K562 (cell line): Measurements from ENCODE around the gene PTPRB. TPM values are rescaled to one million over a fixed set of nuclear protein-coding genes. Genes with fewer than 3 reads are reported as not detected.

Experiments used
- ELF1 ChIP-seq: fragments of 200-800 bp; sonication (Bioruptor generic); IDR thresholded peaks from 2 replicates; pipeline ENCODE4 v1.6.1; 2016; ENCODE audit warnings: missing genetic modification characterization, missing compliant biosample characterization
- ETS2 ChIP-seq: IDR thresholded peaks from 2 replicates; pipeline ENCODE4 v1.6.1; 2016; ENCODE audit warnings: borderline replicate concordance, missing genetic modification characterization, mild to moderate bottlenecking, moderate library complexity, missing compliant biosample characterization; ENCODE audit not compliant: poor library complexity, severe bottlenecking
- FOXJ2 ChIP-seq: fragments of 200-800 bp; sonication (Bioruptor generic); IDR thresholded peaks from 2 replicates; pipeline ENCODE4 v1.6.1; 2016; ENCODE audit warnings: missing genetic modification characterization, missing compliant biosample characterization
- FOXK2 ChIP-seq, 2 experiments: fragments of 450-650 bp; IDR thresholded peaks in 1 of 2; conservative IDR thresholded peaks in 1 of 2; 2 replicates each; pipeline ENCODE4 v1.6.1; 2016; ENCODE audit warnings: low read depth in 2 of 2, mild to moderate bottlenecking in 1 of 2
- MBD1 ChIP-seq: fragments of 250-450 bp; sonication (Bioruptor Pico); IDR thresholded peaks from 2 replicates; pipeline ENCODE4 v1.8.0; 2022; ENCODE audit warnings: inconsistent platforms
- MEIS2 ChIP-seq: fragments of 450-650 bp; IDR thresholded peaks from 2 replicates; pipeline ENCODE4 v1.6.1; 2014; ENCODE audit warnings: mild to moderate bottlenecking; ENCODE audit not compliant: partially characterized antibody
- SMARCA4 ChIP-seq: fragments of 450-650 bp; IDR thresholded peaks from 2 replicates; pipeline ENCODE4 v1.6.1; 2016
- ZBTB40 ChIP-seq, 2 experiments: fragments of 450-650 bp in 1 of 2; sonication (generic) in 1 of 2; formaldehyde crosslinking in 1 of 2; IDR thresholded peaks; 2 replicates each; pipeline versions ENCODE4 v1.7.1 to v1.9.0; 2016 to 2022; ENCODE audit warnings: inconsistent platforms in 1 of 2, mild to moderate bottlenecking in 1 of 2, missing genetic modification reagents in 1 of 2
- polyA plus RNA-seq, 8 experiments: library from polyadenylated mRNA; depleted of rRNA in 4 of 8; stranded (reverse) in 5 of 8; unstranded in 3 of 8; fragments of >200 nt; fragmentation: Nextera tagmentation in 2 of 8; fragmentation: Illumina TruSeq in 1 of 8; extraction: Ambion mirVana in 2 of 8; extraction: Trizol in 1 of 8; gene quantifications; 2 replicates each; pipeline versions ENCODE4 v1.2.1 to v1.2.3, GENCODE V29; 2011 to 2014; ENCODE audit warnings: inconsistent platforms in 1 of 8, missing spikeins in 1 of 8
- total RNA-seq, 7 experiments: library from RNA; depleted of rRNA in 6 of 7; stranded (reverse); fragments of >200 nt in 6 of 7; fragmentation: Illumina TruSeq in 2 of 7; extraction: Trizol in 2 of 7; gene quantifications; 2 replicates each; pipeline versions ENCODE4 v1.2.1 to v1.2.3, GENCODE V29; 2011 to 2021; ENCODE audit warnings: low replicate concordance in 1 of 7
- TF ChIP-seq, protein P1 (sequence below): fragments of 250-450 bp; sonication (Bioruptor Pico); IDR thresholded peaks from 2 replicates; pipeline ENCODE4 v1.4.0; 2020

Gene PTPRB
- total and polyA plus RNA-seq, 9 of the 15 experiments (the other 6 are each of a cell fraction or from before 2014, with no cell fraction given) = 0.46 to 5.9 (median 3.1) TPM

DNA sequence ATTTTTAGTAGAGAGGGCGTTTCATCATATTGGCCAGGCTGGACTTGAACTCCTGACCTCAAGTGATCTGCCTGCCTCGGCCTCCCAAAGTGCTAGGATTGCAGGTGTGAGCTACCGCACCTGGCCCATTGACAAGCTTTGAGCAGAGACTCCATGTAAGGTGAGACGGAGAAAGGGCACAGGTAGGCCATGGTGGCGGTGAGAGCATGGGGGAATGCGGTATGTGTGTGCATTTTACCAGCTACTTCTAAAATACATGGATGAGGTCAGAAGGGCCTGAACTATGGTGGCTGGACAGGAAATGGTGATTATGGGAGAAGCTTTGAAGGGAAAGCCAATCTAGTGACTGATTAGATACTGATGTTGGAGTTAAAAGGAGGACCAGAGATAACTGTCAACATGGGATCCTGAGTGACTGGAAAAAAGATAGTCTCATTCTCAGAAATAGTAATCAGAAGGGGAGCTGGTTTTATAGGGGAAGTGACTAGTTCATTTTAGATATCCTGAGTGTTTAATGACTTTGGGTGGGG is 21.9 kb upstream of the PTPRB start (continued):
- TF ChIP-seq ZBTB40 (IDR thresholded peaks at IDR 0.05) (0 out of 2 replicates have a peak, but pooled peaks have one; percentile 39), ZBTB40 (CRISPR knock-in tag; IDR thresholded peaks at IDR 0.05) (no peak), MBD1 (CRISPR knock-in tag) (no peak), MEIS2 (peak; percentile 64), FOXK2 (conservative IDR thresholded peaks at IDR 0.05 in 1 of 2, IDR thresholded peaks at IDR 0.05 in 1 of 2; ENCODE audit: low read depth in 2 of 2) (peak; percentile 46 to 67; a peak in 2 of 4 replicates), ELF1 (tag) (0 out of 2 replicates have a peak, but pooled peaks have one; percentile 30), SMARCA4 (peak; percentile 66), ETS2 (tag) (no peak), FOXJ2 (tag) (no peak)
- TF ChIP-seq, protein P1, sequence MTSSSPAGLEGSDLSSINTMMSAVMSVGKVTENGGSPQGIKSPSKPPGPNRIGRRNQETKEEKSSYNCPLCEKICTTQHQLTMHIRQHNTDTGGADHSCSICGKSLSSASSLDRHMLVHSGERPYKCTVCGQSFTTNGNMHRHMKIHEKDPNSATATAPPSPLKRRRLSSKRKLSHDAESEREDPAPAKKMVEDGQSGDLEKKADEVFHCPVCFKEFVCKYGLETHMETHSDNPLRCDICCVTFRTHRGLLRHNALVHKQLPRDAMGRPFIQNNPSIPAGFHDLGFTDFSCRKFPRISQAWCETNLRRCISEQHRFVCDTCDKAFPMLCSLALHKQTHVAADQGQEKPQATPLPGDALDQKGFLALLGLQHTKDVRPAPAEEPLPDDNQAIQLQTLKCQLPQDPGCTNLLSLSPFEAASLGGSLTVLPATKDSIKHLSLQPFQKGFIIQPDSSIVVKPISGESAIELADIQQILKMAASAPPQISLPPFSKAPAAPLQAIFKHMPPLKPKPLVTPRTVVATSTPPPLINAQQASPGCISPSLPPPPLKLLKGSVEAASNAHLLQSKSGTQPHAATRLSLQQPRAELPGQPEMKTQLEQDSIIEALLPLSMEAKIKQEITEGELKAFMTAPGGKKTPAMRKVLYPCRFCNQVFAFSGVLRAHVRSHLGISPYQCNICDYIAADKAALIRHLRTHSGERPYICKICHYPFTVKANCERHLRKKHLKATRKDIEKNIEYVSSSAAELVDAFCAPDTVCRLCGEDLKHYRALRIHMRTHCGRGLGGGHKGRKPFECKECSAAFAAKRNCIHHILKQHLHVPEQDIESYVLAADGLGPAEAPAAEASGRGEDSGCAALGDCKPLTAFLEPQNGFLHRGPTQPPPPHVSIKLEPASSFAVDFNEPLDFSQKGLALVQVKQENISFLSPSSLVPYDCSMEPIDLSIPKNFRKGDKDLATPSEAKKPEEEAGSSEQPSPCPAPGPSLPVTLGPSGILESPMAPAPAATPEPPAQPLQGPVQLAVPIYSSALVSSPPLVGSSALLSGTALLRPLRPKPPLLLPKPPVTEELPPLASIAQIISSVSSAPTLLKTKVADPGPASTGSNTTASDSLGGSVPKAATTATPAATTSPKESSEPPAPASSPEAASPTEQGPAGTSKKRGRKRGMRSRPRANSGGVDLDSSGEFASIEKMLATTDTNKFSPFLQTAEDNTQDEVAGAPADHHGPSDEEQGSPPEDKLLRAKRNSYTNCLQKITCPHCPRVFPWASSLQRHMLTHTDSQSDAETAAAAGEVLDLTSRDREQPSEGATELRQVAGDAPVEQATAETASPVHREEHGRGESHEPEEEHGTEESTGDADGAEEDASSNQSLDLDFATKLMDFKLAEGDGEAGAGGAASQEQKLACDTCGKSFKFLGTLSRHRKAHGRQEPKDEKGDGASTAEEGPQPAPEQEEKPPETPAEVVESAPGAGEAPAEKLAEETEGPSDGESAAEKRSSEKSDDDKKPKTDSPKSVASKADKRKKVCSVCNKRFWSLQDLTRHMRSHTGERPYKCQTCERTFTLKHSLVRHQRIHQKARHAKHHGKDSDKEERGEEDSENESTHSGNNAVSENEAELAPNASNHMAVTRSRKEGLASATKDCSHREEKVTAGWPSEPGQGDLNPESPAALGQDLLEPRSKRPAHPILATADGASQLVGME = peak; percentile 50; the same call in 1 of the 2 replicates
